ENCODE results near the gene GPR78. TPM values are rescaled to one million over a fixed set of nuclear protein-coding genes. Genes with fewer than 3 reads are reported as not detected.

Gene GPR78
- total and polyA plus RNA-seq, 2 of the 8 experiments (the other 6 are each of a cell fraction or from before 2014, with no cell fraction given): 1.0 to 3.0 TPM

GRCh38 chr4:8550691-8551090 is 29.5 kb upstream of the GPR78 start:
- Histone ChIP-seq H4K8ac (ENCODE audit: extremely low read depth, insufficient read depth, low read length) (no peak overlapping the region), H4K91ac (replicated peaks; ENCODE audit: insufficient read length, low read length) (no peak overlapping the region), H4K5ac (ENCODE audit: insufficient read length, low read depth, low read length) (no peak overlapping the region), H3K18ac (ENCODE audit: extremely low read depth, low read length) (no peak overlapping the region), H3K79me2 (ENCODE audit: control insufficient read depth in 1 of 2, insufficient read depth in 2 of 2, low read length in 2 of 2) (no peaks in the 10 kb centered on the region), H3K9ac (replicated peaks in 1 of 4; ENCODE audit: extremely low read depth in 1 of 4, low read depth in 3 of 4, low read length in 3 of 4) (no peak overlapping the region), H2BK15ac (ENCODE audit: low read length) (peak overlapping the region; percentile 1; the same call in 1 of the 2 replicates), H3K23ac (ENCODE audit: insufficient read length) (no peak overlapping the region), H3K4ac (replicated peaks; ENCODE audit: insufficient read length, low read depth, low read length) (no peak overlapping the region), H2BK12ac (ENCODE audit: low read depth, low read length) (no peak overlapping the region), H2BK20ac (ENCODE audit: low read length) (no peak overlapping the region), H2AK5ac (ENCODE audit: low read depth, low read length) (no peak overlapping the region), H2BK120ac (replicated peaks; ENCODE audit: low read depth, low read length) (no peak overlapping the region), H3K14ac (ENCODE audit: insufficient read length) (no peak overlapping the region), H3K56ac (replicated peaks; ENCODE audit: insufficient read length, low read depth, low read length) (no peak overlapping the region), H3K79me1 (ENCODE audit: low read depth, low read length) (no peaks in the 10 kb centered on the region), H3K4me2 (ENCODE audit: insufficient read depth in 1 of 2, low read depth in 2 of 2, low read length in 2 of 2) (no peak overlapping the region), H2AFZ (ENCODE audit: low read length) (no peak overlapping the region), H3K36me3 (ENCODE audit: control insufficient read depth in 2 of 4, insufficient read depth in 4 of 4, low read length in 3 of 4) (no peaks in the 10 kb centered on the region), H3K27me3 (replicated peaks in 1 of 4; ENCODE audit: control insufficient read depth in 3 of 4, extremely low read depth in 1 of 4, insufficient read depth in 3 of 4, low read length in 3 of 4) (no peaks in the 10 kb centered on the region; a peak in 1 of 7 replicates), H3K4me1 (replicated peaks in 1 of 4; ENCODE audit: control insufficient read depth in 3 of 4, insufficient read depth in 4 of 4, low read length in 3 of 4) (peaks cover 0 to 6% (median 2%) of the 10 kb centered on the region in 4 experiments; a peak in 4 of 7 replicates), H3K23me2 (ENCODE audit: low read depth, low read length) (no peaks in the 10 kb centered on the region), H3K9me3 (ENCODE audit: insufficient read depth in 2 of 2, low read depth in 1 of 2, low read length in 1 of 2) (no peaks in the 10 kb centered on the region), H3K27ac (ENCODE audit: low read depth, low read length) (no peak overlapping the region), H3K4me3 (ENCODE audit: extremely low read depth in 1 of 4, insufficient read depth in 2 of 4, low read depth in 3 of 4, low read length in 4 of 4) (no peak overlapping the region), H2BK5ac (ENCODE audit: low read depth, low read length) (no peak overlapping the region), H4K20me1 (replicated peaks in 1 of 2; ENCODE audit: control insufficient read depth in 1 of 2, insufficient read depth in 2 of 2, low read length in 2 of 2) (no peaks in the 10 kb centered on the region)
- ChIA-PET CTCF (ENCODE audit: partially characterized antibody) (interaction anchor here (1.0 to 14.7 kb wide), 7 partner anchors 42 to 140 kb away, joined by 3 to 237 read pairs (median 3); partner anchors contain the start of gene CPZ), POLR2A (ENCODE audit: partially characterized antibody) (no interaction called here)
- DNase-seq (ENCODE audit: low read depth in 1 of 2, low spot score in 2 of 2): no peak
- FAIRE-seq: no peak
- 93% methylated on average over 9 of the region's 9 CpGs; no CpG with 5 or more reads in 1 of the 2 experiments for WGBS, 2 experiments (ENCODE audit: extremely low coverage in 1 of 2, insufficient coverage in 1 of 2, insufficient read length in 1 of 2, insufficient replicate concordance in 2 of 2, low coverage in 1 of 2, low lambda C conversion rate in 2 of 2, missing lambda C conversion rate in 1 of 2)
- TF ChIP-seq MAX (IDR thresholded peaks at IDR 0.05) (no peak), CBX5 (IDR thresholded peaks at IDR 0.05; ENCODE audit: low read depth, low read length) (no peak), SUZ12 (IDR thresholded peaks at IDR 0.05; ENCODE audit: low read length) (no peak), MAFK (IDR thresholded peaks at IDR 0.05; ENCODE audit: low read depth, low read length) (no peak), TAF1 (IDR thresholded peaks at IDR 0.05; ENCODE audit: low read depth, low read length) (no peak), HDAC2 (IDR thresholded peaks at IDR 0.05; ENCODE audit: borderline replicate concordance in 1 of 2, low read depth in 2 of 2, low read length in 2 of 2) (no peak), TAF7 (optimal IDR thresholded peaks at IDR 0.05; ENCODE audit: borderline replicate concordance, low read depth, low read length) (no peak), BCL11A (IDR thresholded peaks at IDR 0.05; ENCODE audit: low read depth in 2 of 2, low read length in 2 of 2) (no peak), CREB1 (IDR thresholded peaks at IDR 0.05) (no peak), SIX5 (IDR thresholded peaks at IDR 0.05; ENCODE audit: low read depth, low read length) (no peak), SIRT6 (IDR thresholded peaks at IDR 0.05; ENCODE audit: low read length) (no peak), RXRA (IDR thresholded peaks at IDR 0.05; ENCODE audit: insufficient read depth, low read depth, low read length) (no peak), GTF2F1 (IDR thresholded peaks at IDR 0.05; ENCODE audit: borderline replicate concordance, low read depth, low read length) (no peak), POLR2A (IDR thresholded peaks at IDR 0.05; ENCODE audit: control extremely low read depth in 1 of 2, low read depth in 2 of 2, low read length in 2 of 2) (no peak), ATF3 (IDR thresholded peaks at IDR 0.05; ENCODE audit: insufficient read depth, low read depth, low read length) (no peak)

All from H1 (cell line).